WERI-Rb-1 (cell line): ENCODE measurements around the gene BSPRY.
"Not testable (repeated sequence)": the region's sequence is repeated elsewhere in the genome, so short reads cannot be mapped to it uniquely, and the experiment has no call there.

Experiments
- DNase-seq: peaks from one replicate; pipeline ENCODE4 v3.0.0-alpha.2; 2020
- H3K27ac ChIP-seq: fragments of 250-450 bp; sonication (Bioruptor Pico); 2 replicates; pipeline ENCODE4 v1.5.1; 2020; ENCODE audit warnings: mild to moderate bottlenecking, moderate library complexity
- H3K27me3 ChIP-seq: fragments of 250-450 bp; sonication (Bioruptor Pico); 2 replicates; pipeline ENCODE4 v1.5.1; 2021; ENCODE audit warnings: mild to moderate bottlenecking, low read depth, moderate library complexity; ENCODE audit not compliant: insufficient read depth, severe bottlenecking
- H3K36me3 ChIP-seq: fragments of 250-450 bp; sonication (Bioruptor Pico); 2 replicates; pipeline ENCODE4 v1.5.1; 2020; ENCODE audit warnings: mild to moderate bottlenecking, moderate library complexity
- H3K4me3 ChIP-seq: 2 replicates; pipeline ENCODE4 v1.5.1; 2011; ENCODE audit warnings: low read depth, mild to moderate bottlenecking, control low read depth, low read length
- H3K9me3 ChIP-seq: fragments of 250-450 bp; sonication (Bioruptor Pico); 2 replicates; pipeline ENCODE4 v1.5.1; 2021; ENCODE audit warnings: mild to moderate bottlenecking, moderate library complexity; ENCODE audit not compliant: severe bottlenecking
- TF ChIP-seq, protein P1 (sequence below): IDR thresholded peaks from 2 replicates; pipeline ENCODE4 v1.5.1; 2011; ENCODE audit warnings: low read depth, mild to moderate bottlenecking, control low read depth, inconsistent platforms, low read length

BSPRY gene

DNA sequence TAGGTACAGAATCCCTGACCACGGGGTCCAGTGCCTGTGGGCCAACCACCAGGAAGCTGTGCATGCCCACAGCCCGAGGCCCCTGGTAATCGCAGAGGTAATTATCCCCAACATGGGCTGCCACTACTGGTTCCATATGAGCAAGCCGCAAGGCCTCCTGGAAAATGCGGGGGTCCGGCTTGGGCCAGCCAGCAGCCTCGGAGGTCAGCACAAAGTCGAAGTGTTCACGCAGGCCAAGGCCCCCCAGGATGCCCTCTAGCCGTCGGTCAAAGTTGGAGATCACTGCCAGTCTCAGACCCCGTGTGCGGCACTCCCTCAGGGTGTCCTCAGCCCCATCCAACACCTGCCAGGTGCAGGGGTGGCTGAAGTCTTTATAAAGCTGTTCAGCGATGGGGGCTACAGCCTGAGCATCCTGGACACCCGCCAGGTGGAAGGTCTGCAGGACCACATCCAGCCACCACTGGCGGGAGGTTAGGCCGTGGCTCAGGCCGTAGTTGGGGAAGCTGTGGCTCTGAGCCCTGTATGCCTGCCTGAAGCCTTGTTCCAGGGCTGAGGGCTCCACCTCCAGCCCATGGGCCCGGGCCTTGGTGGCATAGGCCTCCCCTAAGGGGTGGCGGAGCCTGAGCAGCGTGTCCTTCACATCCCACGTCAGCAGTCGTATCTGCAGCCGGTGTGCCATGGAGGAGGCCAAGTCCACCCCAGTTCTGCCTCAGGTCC, 24.5 kb downstream of the BSPRY start:
- H3K9me3 ChIP-seq: no peaks in the 10 kb centered on the region
- H3K4me3 ChIP-seq: no peak overlapping the region
- no peak overlapping the region for H3K27ac ChIP-seq
- TF ChIP-seq, protein P1, sequence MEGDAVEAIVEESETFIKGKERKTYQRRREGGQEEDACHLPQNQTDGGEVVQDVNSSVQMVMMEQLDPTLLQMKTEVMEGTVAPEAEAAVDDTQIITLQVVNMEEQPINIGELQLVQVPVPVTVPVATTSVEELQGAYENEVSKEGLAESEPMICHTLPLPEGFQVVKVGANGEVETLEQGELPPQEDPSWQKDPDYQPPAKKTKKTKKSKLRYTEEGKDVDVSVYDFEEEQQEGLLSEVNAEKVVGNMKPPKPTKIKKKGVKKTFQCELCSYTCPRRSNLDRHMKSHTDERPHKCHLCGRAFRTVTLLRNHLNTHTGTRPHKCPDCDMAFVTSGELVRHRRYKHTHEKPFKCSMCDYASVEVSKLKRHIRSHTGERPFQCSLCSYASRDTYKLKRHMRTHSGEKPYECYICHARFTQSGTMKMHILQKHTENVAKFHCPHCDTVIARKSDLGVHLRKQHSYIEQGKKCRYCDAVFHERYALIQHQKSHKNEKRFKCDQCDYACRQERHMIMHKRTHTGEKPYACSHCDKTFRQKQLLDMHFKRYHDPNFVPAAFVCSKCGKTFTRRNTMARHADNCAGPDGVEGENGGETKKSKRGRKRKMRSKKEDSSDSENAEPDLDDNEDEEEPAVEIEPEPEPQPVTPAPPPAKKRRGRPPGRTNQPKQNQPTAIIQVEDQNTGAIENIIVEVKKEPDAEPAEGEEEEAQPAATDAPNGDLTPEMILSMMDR: no peak
- peaks cover 31% of the 10 kb centered on the region for H3K36me3 ChIP-seq
- no peaks in the 10 kb centered on the region for H3K27me3 ChIP-seq
- no peak for DNase-seq

DNA sequence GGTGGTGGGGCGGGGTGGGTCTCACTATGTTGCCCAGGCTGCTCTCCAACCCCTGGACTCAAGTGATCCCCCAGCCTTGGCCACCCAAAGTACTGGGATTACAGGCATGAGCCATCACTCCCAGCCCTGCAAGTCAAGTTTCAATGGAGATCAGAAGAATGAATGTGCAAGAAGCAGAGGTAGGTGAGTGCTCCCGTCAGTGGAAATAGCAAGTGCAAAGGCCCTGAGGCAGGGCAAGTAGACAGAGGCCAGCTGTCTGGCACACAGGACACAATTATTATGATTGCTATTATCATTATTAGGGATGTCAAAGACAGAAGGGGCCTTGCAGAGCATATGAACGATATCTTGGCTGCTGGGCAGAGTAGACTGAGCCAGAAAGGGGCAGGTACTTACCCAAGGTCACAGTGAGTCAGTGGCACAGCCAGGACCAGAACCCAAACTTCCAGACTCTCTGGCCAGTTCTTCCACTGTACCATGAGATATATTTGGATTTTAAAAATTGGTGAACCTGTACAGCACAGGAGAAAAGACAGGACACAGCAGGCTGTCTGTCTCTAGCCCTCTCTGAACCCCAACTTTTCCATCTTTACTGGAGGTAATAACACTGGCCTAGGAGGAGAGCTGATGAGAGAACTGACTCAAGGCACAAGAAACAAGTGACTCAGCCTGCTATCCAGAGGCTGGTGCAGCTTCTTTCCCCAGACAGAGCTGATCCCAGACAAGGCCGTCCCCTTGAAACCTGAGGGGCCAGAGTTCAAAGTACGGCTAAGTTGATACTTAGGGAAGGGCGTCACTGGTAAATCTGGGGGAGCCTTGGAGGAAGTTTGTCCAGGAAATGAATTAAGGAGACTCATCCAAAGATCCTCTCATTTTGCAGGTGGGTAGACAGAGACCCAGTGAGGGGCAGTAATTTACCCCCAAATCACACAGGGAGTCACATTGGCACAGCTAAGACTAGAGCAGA, 26.0 kb downstream of the BSPRY start:
- TF ChIP-seq, protein P1: no peak
- H3K27ac ChIP-seq: no peak overlapping the region
- peaks cover 31% of the 10 kb centered on the region for H3K36me3 ChIP-seq
- H3K9me3 ChIP-seq: no peaks in the 10 kb centered on the region
- no peak for DNase-seq
- no peaks in the 10 kb centered on the region for H3K27me3 ChIP-seq
- no peak overlapping the region for H3K4me3 ChIP-seq

DNA sequence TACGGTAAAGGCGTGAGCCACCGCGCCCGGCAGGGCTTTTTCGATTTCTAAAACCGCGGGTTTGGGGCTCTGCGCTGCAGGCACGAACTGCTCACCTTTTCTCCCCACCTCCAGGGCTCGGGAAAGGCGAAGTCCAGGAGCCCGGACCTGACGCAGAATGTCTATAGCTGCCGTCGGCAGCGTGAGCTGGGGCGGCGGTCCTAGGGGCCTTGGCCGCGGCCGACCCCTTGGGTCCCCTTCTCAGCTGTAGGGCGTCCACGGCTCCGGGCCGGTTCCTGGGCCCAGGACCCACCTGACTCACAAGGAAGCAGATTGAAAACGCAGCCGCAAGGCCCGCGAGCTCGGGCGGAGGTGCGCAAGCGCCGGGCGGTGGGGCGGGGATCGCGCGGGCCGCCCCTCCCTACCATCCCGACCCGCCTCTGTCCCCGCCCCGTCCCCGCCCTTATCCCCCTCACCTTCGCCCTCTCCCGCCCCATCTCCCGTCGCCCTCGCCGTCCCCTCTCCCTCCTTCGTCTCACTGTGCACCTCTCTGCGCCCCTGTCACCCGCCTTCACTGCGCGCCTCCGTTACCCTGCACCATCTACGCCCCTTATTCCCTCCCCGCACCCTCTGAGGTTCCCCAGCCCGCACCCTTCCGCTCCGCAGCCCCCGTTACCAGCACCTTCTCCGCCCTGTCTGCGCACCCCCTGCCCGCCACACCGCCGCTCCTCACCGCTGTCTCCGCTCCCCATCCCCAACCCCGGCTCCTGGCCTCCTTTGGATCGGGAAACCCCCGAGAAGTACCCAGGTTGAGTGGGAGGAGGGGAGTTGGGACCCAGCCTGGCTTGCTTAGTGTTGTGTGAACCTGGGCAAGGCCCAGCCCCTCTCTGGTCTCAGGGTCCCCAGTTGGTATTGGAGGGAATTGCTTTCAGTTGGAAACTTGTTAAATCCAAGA, 27.6 kb downstream of the BSPRY start, which contains the start of gene HDHD3:
Gene HDHD3, minus strand, starts transcription at position 353 of the 934 bp plus-strand sequence. CDS start 2,632 bp downstream, outside the sequence.
- Histone ChIP-seq H3K27ac (peak within 1 kb of the TSS; percentile 83), H3K36me3 (peaks cover 31% of the 10 kb centered on the region), H3K27me3 (no peaks in the 10 kb centered on the region), H3K9me3 (no peaks in the 10 kb centered on the region), H3K4me3 (peak within 1 kb of the TSS; percentile 97)
- DNase-seq: peak; percentile 87
- TF ChIP-seq, protein P1: no peak

DNA sequence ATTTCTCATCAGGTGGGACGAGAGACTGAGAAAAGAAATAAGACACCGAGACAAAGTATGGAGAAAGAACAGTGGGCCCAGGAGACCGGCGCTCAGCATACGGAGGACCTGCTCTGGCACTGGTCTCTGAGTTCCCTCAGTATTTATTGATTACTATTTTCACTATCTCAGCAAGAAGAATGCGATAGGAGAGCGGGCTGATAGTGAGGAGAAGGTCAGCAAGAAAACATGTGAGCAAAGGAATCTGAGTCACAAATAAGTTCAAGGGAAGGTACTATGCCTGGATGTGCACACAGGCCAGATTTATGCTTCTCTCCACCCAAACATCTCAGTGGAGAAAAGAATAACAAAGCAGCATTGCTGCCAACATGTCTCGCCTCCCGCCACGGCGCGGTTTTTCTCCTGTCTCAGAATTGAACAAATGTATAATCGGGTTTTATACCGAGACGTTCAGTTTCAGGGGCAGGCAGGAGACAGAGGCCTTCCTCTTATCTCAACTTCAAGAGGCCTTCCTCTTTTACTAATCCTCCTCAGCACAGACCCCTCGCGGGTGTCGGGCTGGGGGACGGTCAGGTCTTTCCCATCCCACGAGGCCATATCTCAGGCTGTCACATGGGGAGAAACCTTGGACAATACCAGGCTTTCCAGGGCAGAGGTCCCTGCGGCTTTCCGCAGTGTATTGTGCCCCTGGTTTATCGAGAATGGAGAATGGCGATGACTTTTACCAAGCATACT, 29.9 kb downstream of the BSPRY start:
- not testable (repeated sequence) for H3K27ac ChIP-seq, H3K4me3 ChIP-seq, DNase-seq, H3K27me3 ChIP-seq, H3K9me3 ChIP-seq
- H3K36me3 ChIP-seq: peaks cover 13% of the 10 kb centered on the region

DNA sequence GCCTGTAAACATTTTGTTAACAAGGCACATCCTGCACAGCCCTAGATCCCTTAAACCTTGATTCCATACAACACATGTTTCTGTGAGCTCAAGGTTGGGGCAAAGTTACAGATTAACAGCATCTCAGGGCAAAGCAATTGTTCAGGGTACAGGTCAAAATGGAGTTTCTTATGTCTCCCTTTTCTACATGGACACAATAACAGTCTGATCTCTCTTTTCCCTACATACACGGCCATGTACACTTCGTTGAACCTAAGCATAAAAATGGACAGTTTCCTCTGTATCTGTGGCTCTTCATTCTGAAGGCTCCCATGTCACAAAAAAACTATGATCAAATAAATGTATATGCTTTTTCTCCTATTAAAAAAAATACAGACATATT, 30.5 kb downstream of the BSPRY start:
- not testable (repeated sequence) for H3K27ac ChIP-seq, H3K4me3 ChIP-seq, H3K27me3 ChIP-seq, H3K36me3 ChIP-seq, DNase-seq, H3K9me3 ChIP-seq

DNA sequence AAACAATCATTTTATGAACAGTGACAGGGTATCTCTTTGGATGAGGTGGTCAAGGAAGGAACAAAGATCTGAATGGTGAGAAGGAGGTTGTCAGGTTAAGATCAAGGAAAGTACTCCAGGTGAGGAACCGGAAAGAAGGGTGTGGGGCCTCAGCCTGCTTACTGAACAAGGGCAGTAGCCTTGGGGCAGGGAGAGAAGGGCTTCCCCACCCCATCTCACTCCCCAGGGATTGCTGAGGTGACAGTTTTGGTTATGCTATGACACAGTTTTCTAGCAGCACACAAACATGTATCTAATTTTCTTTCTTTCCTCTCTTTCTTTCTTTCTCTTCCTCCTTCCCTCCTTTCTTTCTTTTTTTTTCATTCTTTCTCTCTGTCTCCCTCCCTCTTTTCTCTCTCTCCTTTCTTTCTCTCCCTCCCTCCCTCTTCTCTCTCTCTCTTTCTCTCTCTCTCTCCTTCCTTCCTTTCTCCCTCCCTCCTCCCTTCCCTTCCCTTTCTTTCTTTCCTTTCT, 31.6 kb downstream of the BSPRY start:
- Histone ChIP-seq H3K9me3 (no peaks in the 10 kb centered on the region), H3K27ac (no peak overlapping the region), H3K27me3 (no peaks in the 10 kb centered on the region), H3K36me3 (no peaks in the 10 kb centered on the region), H3K4me3 (no peak overlapping the region)
- DNase-seq: no peak
- TF ChIP-seq, protein P1: no peak

DNA sequence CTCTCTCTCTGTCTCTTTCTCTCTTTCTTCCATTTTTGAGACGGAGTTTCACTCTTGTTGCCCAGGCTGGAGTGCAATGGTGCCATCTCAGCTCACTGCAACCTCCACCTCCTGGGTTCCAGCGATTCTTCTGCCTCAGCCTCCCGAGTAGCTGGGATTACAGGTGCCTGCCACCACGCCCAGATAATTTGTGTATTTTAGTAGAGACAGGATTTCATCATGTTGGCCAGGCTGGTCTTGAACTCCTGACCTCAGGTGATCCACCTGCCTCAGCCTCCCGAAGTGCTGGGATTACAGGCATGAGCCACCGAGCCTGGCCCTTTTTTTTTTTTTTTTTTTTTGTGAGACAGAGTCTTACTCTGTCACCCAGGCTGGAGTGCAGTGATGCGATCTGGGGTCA, 32.1 kb downstream of the BSPRY start:
- not testable (repeated sequence) for DNase-seq, H3K27ac ChIP-seq, H3K4me3 ChIP-seq, H3K27me3 ChIP-seq, H3K36me3 ChIP-seq, H3K9me3 ChIP-seq
